Lower leg skin (tissue), 3 donors: ENCODE data around the gene NEDD9.

Experiments
- POLR2A ChIP-seq, 2 donors: fragments of 450-650 bp; IDR thresholded peaks; one replicate each; pipeline ENCODE4 v1.6.1; 2016 to 2017; ENCODE audit warnings: antibody characterized with exemption in 2 of 2, mild to moderate bottlenecking in 1 of 2, moderate library complexity in 1 of 2
- TF ChIP-seq, protein P1 (sequence below), 3 donors: fragments of 450-650 bp; IDR thresholded peaks; one replicate each; pipeline ENCODE4 v1.5.1; 2016; ENCODE audit warnings: antibody characterized with exemption in 3 of 3, mild to moderate bottlenecking in 3 of 3, moderate library complexity in 2 of 3

GRCh38 chr6:11223286-11223864 lies 9.1 kb downstream of the NEDD9 start:
- TF ChIP-seq, protein P1, sequence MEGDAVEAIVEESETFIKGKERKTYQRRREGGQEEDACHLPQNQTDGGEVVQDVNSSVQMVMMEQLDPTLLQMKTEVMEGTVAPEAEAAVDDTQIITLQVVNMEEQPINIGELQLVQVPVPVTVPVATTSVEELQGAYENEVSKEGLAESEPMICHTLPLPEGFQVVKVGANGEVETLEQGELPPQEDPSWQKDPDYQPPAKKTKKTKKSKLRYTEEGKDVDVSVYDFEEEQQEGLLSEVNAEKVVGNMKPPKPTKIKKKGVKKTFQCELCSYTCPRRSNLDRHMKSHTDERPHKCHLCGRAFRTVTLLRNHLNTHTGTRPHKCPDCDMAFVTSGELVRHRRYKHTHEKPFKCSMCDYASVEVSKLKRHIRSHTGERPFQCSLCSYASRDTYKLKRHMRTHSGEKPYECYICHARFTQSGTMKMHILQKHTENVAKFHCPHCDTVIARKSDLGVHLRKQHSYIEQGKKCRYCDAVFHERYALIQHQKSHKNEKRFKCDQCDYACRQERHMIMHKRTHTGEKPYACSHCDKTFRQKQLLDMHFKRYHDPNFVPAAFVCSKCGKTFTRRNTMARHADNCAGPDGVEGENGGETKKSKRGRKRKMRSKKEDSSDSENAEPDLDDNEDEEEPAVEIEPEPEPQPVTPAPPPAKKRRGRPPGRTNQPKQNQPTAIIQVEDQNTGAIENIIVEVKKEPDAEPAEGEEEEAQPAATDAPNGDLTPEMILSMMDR (IDR thresholded peaks at IDR 0.05): no peak
- TF ChIP-seq POLR2A (IDR thresholded peaks at IDR 0.05): no peak
